ENCODE data around the gene AADAC. TPM values are rescaled to one million over a fixed set of nuclear protein-coding genes. Genes with fewer than 3 reads are reported as not detected.
"Not testable (repeated sequence)": the region's sequence is repeated elsewhere in the genome, so short reads cannot be mapped to it uniquely, and the experiment has no call there.

AADAC gene
- total RNA-seq, 2 donors from 2014 or later = not detected

- no peak for DNase-seq
- intact Hi-C loops (cut with DNase I, micrococcal nuclease) = no loop called here
- no peak for ATAC-seq
Measured at GRCh38 chr3:151793636-151794035, 20.3 kb upstream of the AADAC start.

GRCh38 chr3:151794080-151794479, 19.8 kb upstream of the AADAC start:
- ATAC-seq = no peak
- DNase-seq = no peak
- intact Hi-C loops (cut with DNase I, micrococcal nuclease) = no loop called here

GRCh38 chr3:151795276-151795675, 18.6 kb upstream of the AADAC start:
- DNase-seq (no peak), ATAC-seq (no peak)
- intact Hi-C loops (cut with DNase I, micrococcal nuclease) = no loop called here

GRCh38 chr3:151796105-151796680, 17.7 kb upstream of the AADAC start:
- intact Hi-C loops (cut with DNase I, micrococcal nuclease) = no loop called here
- DNase-seq = no peak
- no peak for ATAC-seq

- intact Hi-C loops (cut with DNase I, micrococcal nuclease) = no loop called here
Measured at GRCh38 chr3:151798466-151798865, 15.4 kb upstream of the AADAC start.

GRCh38 chr3:151800431-151800830, 13.5 kb upstream of the AADAC start:
- intact Hi-C loops (cut with DNase I, micrococcal nuclease) = no loop called here
- no peak for DNase-seq
- no peak for ATAC-seq

More at GRCh38 chr3:151798466-151798865, 15.4 kb upstream of the AADAC start:
- DNase-seq = no peak
- ATAC-seq = no peak

GRCh38 chr3:151804267-151804666, 9.6 kb upstream of the AADAC start:
- DNase-seq (no peak), ATAC-seq (no peak)
- intact Hi-C loops (cut with DNase I, micrococcal nuclease) = no loop called here

GRCh38 chr3:151806838-151807237, 7.1 kb upstream of the AADAC start:
- no peak for ATAC-seq
- no peak for DNase-seq
- intact Hi-C loops (cut with DNase I, micrococcal nuclease) = no loop called here

- DNase-seq; ATAC-seq; intact Hi-C loops (cut with DNase I, micrococcal nuclease): not testable (repeated sequence)
Measured at GRCh38 chr3:151808926-151809325, 5.0 kb upstream of the AADAC start.

- intact Hi-C loops (cut with DNase I, micrococcal nuclease) = no loop called here
Measured at GRCh38 chr3:151811474-151811873, 2.4 kb upstream of the AADAC start.

GRCh38 chr3:151814588-151814987, 672 bp downstream of the AADAC start:
- intact Hi-C loops (cut with DNase I, micrococcal nuclease) = no loop called here

More at GRCh38 chr3:151811474-151811873, 2.4 kb upstream of the AADAC start:
- no peak for DNase-seq
- no peak for ATAC-seq

GRCh38 chr3:151816091-151816604, 2.2 kb downstream of the AADAC start:
- peak; percentile 11 to 32 for DNase-seq
- intact Hi-C loops (cut with DNase I, micrococcal nuclease) = no loop called here
- ATAC-seq = peak; percentile 94

More at GRCh38 chr3:151814588-151814987, 672 bp downstream of the AADAC start:
- DNase-seq (no peak), ATAC-seq (no peak)

- DNase-seq (no peak), ATAC-seq (no peak)
- intact Hi-C loops (cut with DNase I, micrococcal nuclease) = no loop called here
Measured at GRCh38 chr3:151817473-151817872, 3.6 kb downstream of the AADAC start.

- DNase-seq (no peak), ATAC-seq (no peak)
- intact Hi-C loops (cut with DNase I, micrococcal nuclease) = no loop called here
Measured at GRCh38 chr3:151818361-151818760, 4.4 kb downstream of the AADAC start.

GRCh38 chr3:151819910-151820309, 6.0 kb downstream of the AADAC start:
- DNase-seq = no peak
- no peak for ATAC-seq
- intact Hi-C loops (cut with DNase I, micrococcal nuclease) = no loop called here

GRCh38 chr3:151827816-151828215, 13.9 kb downstream of the AADAC start:
- ATAC-seq = no peak
- no peak for DNase-seq
- intact Hi-C loops (cut with DNase I, micrococcal nuclease) = no loop called here

GRCh38 chr3:151835751-151836525, 22.0 kb downstream of the AADAC start:
- ATAC-seq (no peak), DNase-seq (no peak)
- intact Hi-C loops (cut with DNase I, micrococcal nuclease) = no loop called here

- intact Hi-C loops (cut with DNase I, micrococcal nuclease) = no loop called here
- ATAC-seq (peak; percentile 50), DNase-seq (no peak)
Measured at GRCh38 chr3:151837057-151837456, 23.1 kb downstream of the AADAC start.

- intact Hi-C loops (cut with DNase I, micrococcal nuclease) = loop anchor here in 1 of 2 donors (2.0 kb wide), 1 partner anchor 400 kb away; no protein-coding TSS in a partner anchor
- DNase-seq = peak in 1 of 2 donors; percentile 43
- peak; percentile 89 for ATAC-seq
Measured at GRCh38 chr3:151838574-151839312, 24.8 kb downstream of the AADAC start.

- no peak for ATAC-seq
- intact Hi-C loops (cut with DNase I, micrococcal nuclease) = loop anchor here in 1 of 2 donors (2.0 kb wide), 1 partner anchor 400 kb away; no protein-coding TSS in a partner anchor
Measured at GRCh38 chr3:151839313-151839631, 25.4 kb downstream of the AADAC start.

More at GRCh38 chr3:151839313-151839631, 25.4 kb downstream of the AADAC start:
- no peak for DNase-seq

Measured in left colon (tissue), 2 donors.